Measurements from ENCODE around the gene HOMER2. TPM values are rescaled to one million over a fixed set of nuclear protein-coding genes. Genes with fewer than 3 reads are reported as not detected.

The HOMER2 gene
- total and polyA plus RNA-seq, 9 of the 15 experiments (the other 6 are each of a cell fraction or from before 2014, with no cell fraction given), result 0.13 to 0.47 (median 0.29) TPM; not detected in 1

DNA sequence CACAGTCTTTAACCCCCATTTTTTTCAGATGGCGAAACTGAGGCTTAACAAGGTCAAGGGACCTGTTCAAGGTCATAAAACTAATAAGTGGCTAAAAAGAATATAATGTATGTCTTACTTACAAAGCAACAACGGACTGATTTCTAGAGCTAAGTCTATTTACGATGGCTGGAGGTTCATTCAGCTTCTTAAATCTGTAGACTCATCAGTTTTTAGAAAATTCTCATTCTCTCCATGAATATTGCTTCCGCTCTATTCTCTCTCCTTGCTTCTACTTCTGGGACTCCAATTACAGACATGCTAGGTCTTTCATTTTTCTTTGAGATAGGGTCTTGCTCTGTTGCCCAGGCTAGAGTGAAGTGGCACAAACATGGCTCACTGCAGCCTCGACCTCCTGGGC lies 74.2 kb downstream of the HOMER2 start (continued):
- TF ChIP-seq, protein P1, sequence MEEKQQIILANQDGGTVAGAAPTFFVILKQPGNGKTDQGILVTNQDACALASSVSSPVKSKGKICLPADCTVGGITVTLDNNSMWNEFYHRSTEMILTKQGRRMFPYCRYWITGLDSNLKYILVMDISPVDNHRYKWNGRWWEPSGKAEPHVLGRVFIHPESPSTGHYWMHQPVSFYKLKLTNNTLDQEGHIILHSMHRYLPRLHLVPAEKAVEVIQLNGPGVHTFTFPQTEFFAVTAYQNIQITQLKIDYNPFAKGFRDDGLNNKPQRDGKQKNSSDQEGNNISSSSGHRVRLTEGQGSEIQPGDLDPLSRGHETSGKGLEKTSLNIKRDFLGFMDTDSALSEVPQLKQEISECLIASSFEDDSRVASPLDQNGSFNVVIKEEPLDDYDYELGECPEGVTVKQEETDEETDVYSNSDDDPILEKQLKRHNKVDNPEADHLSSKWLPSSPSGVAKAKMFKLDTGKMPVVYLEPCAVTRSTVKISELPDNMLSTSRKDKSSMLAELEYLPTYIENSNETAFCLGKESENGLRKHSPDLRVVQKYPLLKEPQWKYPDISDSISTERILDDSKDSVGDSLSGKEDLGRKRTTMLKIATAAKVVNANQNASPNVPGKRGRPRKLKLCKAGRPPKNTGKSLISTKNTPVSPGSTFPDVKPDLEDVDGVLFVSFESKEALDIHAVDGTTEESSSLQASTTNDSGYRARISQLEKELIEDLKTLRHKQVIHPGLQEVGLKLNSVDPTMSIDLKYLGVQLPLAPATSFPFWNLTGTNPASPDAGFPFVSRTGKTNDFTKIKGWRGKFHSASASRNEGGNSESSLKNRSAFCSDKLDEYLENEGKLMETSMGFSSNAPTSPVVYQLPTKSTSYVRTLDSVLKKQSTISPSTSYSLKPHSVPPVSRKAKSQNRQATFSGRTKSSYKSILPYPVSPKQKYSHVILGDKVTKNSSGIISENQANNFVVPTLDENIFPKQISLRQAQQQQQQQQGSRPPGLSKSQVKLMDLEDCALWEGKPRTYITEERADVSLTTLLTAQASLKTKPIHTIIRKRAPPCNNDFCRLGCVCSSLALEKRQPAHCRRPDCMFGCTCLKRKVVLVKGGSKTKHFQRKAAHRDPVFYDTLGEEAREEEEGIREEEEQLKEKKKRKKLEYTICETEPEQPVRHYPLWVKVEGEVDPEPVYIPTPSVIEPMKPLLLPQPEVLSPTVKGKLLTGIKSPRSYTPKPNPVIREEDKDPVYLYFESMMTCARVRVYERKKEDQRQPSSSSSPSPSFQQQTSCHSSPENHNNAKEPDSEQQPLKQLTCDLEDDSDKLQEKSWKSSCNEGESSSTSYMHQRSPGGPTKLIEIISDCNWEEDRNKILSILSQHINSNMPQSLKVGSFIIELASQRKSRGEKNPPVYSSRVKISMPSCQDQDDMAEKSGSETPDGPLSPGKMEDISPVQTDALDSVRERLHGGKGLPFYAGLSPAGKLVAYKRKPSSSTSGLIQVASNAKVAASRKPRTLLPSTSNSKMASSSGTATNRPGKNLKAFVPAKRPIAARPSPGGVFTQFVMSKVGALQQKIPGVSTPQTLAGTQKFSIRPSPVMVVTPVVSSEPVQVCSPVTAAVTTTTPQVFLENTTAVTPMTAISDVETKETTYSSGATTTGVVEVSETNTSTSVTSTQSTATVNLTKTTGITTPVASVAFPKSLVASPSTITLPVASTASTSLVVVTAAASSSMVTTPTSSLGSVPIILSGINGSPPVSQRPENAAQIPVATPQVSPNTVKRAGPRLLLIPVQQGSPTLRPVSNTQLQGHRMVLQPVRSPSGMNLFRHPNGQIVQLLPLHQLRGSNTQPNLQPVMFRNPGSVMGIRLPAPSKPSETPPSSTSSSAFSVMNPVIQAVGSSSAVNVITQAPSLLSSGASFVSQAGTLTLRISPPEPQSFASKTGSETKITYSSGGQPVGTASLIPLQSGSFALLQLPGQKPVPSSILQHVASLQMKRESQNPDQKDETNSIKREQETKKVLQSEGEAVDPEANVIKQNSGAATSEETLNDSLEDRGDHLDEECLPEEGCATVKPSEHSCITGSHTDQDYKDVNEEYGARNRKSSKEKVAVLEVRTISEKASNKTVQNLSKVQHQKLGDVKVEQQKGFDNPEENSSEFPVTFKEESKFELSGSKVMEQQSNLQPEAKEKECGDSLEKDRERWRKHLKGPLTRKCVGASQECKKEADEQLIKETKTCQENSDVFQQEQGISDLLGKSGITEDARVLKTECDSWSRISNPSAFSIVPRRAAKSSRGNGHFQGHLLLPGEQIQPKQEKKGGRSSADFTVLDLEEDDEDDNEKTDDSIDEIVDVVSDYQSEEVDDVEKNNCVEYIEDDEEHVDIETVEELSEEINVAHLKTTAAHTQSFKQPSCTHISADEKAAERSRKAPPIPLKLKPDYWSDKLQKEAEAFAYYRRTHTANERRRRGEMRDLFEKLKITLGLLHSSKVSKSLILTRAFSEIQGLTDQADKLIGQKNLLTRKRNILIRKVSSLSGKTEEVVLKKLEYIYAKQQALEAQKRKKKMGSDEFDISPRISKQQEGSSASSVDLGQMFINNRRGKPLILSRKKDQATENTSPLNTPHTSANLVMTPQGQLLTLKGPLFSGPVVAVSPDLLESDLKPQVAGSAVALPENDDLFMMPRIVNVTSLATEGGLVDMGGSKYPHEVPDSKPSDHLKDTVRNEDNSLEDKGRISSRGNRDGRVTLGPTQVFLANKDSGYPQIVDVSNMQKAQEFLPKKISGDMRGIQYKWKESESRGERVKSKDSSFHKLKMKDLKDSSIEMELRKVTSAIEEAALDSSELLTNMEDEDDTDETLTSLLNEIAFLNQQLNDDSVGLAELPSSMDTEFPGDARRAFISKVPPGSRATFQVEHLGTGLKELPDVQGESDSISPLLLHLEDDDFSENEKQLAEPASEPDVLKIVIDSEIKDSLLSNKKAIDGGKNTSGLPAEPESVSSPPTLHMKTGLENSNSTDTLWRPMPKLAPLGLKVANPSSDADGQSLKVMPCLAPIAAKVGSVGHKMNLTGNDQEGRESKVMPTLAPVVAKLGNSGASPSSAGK (IDR thresholded peaks at IDR 0.05), result no peak
- TF ChIP-seq ZNF445 (CRISPR knock-in tag; IDR thresholded peaks at IDR 0.05; ENCODE audit: low read depth) (no peak), EP300 (IDR thresholded peaks at IDR 0.05; ENCODE audit: low read length) (no peak), KDM4B (IDR thresholded peaks at IDR 0.05; ENCODE audit: borderline replicate concordance in 2 of 2, low read depth in 1 of 2) (no peak), C11orf30 (IDR thresholded peaks at IDR 0.05; ENCODE audit: low read depth) (peak; percentile 32; the same call in 1 of the 2 replicates), MAFG (tag; conservative IDR thresholded peaks at IDR 0.05) (peak; percentile 53), DNMT1 (IDR thresholded peaks at IDR 0.05) (no peak), SIN3A (IDR thresholded peaks at IDR 0.05; ENCODE audit: borderline replicate concordance in 2 of 2, control insufficient read depth in 1 of 2, low read depth in 2 of 2, low read length in 2 of 2) (no peak), ZNF436 (CRISPR knock-in tag; IDR thresholded peaks at IDR 0.05) (no peak), PTRF (tag; IDR thresholded peaks at IDR 0.05) (no peak), BCL6 (CRISPR knock-in tag; IDR thresholded peaks at IDR 0.05) (no peak), ZSCAN32 (CRISPR knock-in tag; IDR thresholded peaks at IDR 0.05) (no peak)
- TF ChIP-seq, protein P2, sequence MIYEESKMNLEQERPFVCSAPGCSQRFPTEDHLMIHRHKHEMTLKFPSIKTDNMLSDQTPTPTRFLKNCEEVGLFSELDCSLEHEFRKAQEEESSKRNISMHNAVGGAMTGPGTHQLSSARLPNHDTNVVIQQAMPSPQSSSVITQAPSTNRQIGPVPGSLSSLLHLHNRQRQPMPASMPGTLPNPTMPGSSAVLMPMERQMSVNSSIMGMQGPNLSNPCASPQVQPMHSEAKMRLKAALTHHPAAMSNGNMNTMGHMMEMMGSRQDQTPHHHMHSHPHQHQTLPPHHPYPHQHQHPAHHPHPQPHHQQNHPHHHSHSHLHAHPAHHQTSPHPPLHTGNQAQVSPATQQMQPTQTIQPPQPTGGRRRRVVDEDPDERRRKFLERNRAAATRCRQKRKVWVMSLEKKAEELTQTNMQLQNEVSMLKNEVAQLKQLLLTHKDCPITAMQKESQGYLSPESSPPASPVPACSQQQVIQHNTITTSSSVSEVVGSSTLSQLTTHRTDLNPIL (CRISPR knock-in tag; IDR thresholded peaks at IDR 0.05), result no peak
- TF ChIP-seq, protein P3, sequence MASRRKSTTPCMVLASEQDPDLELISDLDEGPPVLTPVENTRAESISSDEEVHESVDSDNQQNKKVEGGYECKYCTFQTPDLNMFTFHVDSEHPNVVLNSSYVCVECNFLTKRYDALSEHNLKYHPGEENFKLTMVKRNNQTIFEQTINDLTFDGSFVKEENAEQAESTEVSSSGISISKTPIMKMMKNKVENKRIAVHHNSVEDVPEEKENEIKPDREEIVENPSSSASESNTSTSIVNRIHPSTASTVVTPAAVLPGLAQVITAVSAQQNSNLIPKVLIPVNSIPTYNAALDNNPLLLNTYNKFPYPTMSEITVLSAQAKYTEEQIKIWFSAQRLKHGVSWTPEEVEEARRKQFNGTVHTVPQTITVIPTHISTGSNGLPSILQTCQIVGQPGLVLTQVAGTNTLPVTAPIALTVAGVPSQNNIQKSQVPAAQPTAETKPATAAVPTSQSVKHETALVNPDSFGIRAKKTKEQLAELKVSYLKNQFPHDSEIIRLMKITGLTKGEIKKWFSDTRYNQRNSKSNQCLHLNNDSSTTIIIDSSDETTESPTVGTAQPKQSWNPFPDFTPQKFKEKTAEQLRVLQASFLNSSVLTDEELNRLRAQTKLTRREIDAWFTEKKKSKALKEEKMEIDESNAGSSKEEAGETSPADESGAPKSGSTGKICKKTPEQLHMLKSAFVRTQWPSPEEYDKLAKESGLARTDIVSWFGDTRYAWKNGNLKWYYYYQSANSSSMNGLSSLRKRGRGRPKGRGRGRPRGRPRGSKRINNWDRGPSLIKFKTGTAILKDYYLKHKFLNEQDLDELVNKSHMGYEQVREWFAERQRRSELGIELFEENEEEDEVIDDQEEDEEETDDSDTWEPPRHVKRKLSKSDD (conservative IDR thresholded peaks at IDR 0.05; ENCODE audit: low read length), result no peak

All from K562 (cell line).